HEK293 (cell line): ENCODE data around the gene KLHL28.

Experiments
- CTCF ChIA-PET: fragments of 350-600 bp; formaldehyde crosslinking; extraction: SDS; loops from one replicate; lab custom pipeline; 2021; ENCODE audit warnings: antibody characterized with exemption; lab: Yijun Ruan, JAX
- POLR2A ChIA-PET: fragments of 300-600 bp; formaldehyde crosslinking; extraction: SDS; loops from one replicate; lab custom pipeline; 2020; ENCODE audit warnings: antibody characterized with exemption, inconsistent platforms; lab: Yijun Ruan, JAX
- H3K27ac ChIP-seq: fragments of 200-500 bp; sonication (Bioruptor generic); 2 replicates; pipeline ENCODE4 v1.5.1; 2014; ENCODE audit warnings: low read depth, low read length, control low read depth, inconsistent platforms; ENCODE audit errors: extremely low read depth
- H3K36me3 ChIP-seq, 2 experiments: fragments of 200-500 bp in 1 of 2; sonication (Bioruptor generic) in 1 of 2; 1 replicate in 1 of 2; 2 replicates in 1 of 2; pipeline ENCODE4 v1.5.1; 2014 to 2017; ENCODE audit warnings: inconsistent platforms in 2 of 2, low read length in 2 of 2; ENCODE audit not compliant: control insufficient read depth in 2 of 2, insufficient read depth in 1 of 2
- H3K4me1 ChIP-seq: fragments of 200-500 bp; sonication (Bioruptor generic); 2 replicates; pipeline ENCODE4 v1.5.1; 2014; ENCODE audit warnings: mild to moderate bottlenecking, low read length, inconsistent platforms; ENCODE audit not compliant: control insufficient read depth, insufficient read depth
- H3K4me3 ChIP-seq: 2 replicates; pipeline ENCODE4 v1.5.1; 2011; ENCODE audit warnings: low read depth, mild to moderate bottlenecking, control low read depth, low read length, moderate library complexity
- H3K9me3 ChIP-seq: fragments of 200-500 bp; sonication (Bioruptor generic); 2 replicates; pipeline ENCODE4 v1.5.1; 2014; ENCODE audit warnings: low read depth, low read length, inconsistent platforms; ENCODE audit not compliant: control insufficient read depth, insufficient read depth
- CTCF ChIP-seq: fragments of 450-650 bp; formaldehyde crosslinking; IDR thresholded peaks from 2 replicates; pipeline ENCODE4 v1.5.1; 2016; ENCODE audit warnings: missing biosample characterization, missing genetic modification characterization
- FEZF1 ChIP-seq: fragments of 450-650 bp; formaldehyde crosslinking; IDR thresholded peaks from 2 replicates; pipeline ENCODE4 v1.5.1; 2016; ENCODE audit warnings: missing biosample characterization, missing genetic modification characterization
- SCRT2 ChIP-seq: fragments of 450-650 bp; formaldehyde crosslinking; IDR thresholded peaks from 2 replicates; pipeline ENCODE4 v1.5.1; 2016; ENCODE audit warnings: missing biosample characterization, missing genetic modification characterization
- ZFHX2 ChIP-seq: fragments of 450-650 bp; formaldehyde crosslinking; conservative IDR thresholded peaks from 2 replicates; pipeline ENCODE4 v1.5.1; 2016; ENCODE audit warnings: missing biosample characterization, missing genetic modification characterization
- ZNF133 ChIP-seq: fragments of 450-650 bp; formaldehyde crosslinking; IDR thresholded peaks from 2 replicates; pipeline ENCODE4 v1.5.1; 2016; ENCODE audit warnings: missing biosample characterization, missing genetic modification characterization
- ZNF140 ChIP-seq: fragments of 450-650 bp; formaldehyde crosslinking; IDR thresholded peaks from 2 replicates; pipeline ENCODE4 v1.5.1; 2016; ENCODE audit warnings: missing biosample characterization, missing genetic modification characterization
- ZNF214 ChIP-seq: fragments of 450-650 bp; formaldehyde crosslinking; IDR thresholded peaks from 2 replicates; pipeline ENCODE4 v1.5.1; 2017; ENCODE audit warnings: missing biosample characterization, mild to moderate bottlenecking, missing genetic modification characterization, borderline replicate concordance
- ZNF266 ChIP-seq: fragments of 450-650 bp; formaldehyde crosslinking; IDR thresholded peaks from 2 replicates; pipeline ENCODE4 v1.5.1; 2016; ENCODE audit warnings: missing biosample characterization, missing genetic modification characterization, low read depth
- ZNF280C ChIP-seq: fragments of 450-650 bp; formaldehyde crosslinking; IDR thresholded peaks from 2 replicates; pipeline ENCODE4 v1.5.1; 2016; ENCODE audit warnings: missing biosample characterization, missing genetic modification characterization
- ZNF324 ChIP-seq: fragments of 450-650 bp; formaldehyde crosslinking; IDR thresholded peaks from 2 replicates; pipeline ENCODE4 v1.5.1; 2016; ENCODE audit warnings: missing biosample characterization, missing genetic modification characterization
- ZNF335 ChIP-seq: fragments of 450-650 bp; formaldehyde crosslinking; conservative IDR thresholded peaks from 2 replicates; pipeline ENCODE4 v1.5.1; 2016; ENCODE audit warnings: missing biosample characterization, missing genetic modification characterization
- ZNF423 ChIP-seq: fragments of 450-650 bp; formaldehyde crosslinking; IDR thresholded peaks from 2 replicates; pipeline ENCODE4 v1.5.1; 2016; ENCODE audit warnings: missing biosample characterization, missing genetic modification characterization
- ZNF433 ChIP-seq: fragments of 450-650 bp; formaldehyde crosslinking; IDR thresholded peaks from 2 replicates; pipeline ENCODE4 v1.5.1; 2016; ENCODE audit warnings: missing biosample characterization, missing genetic modification characterization, low read depth
- ZNF48 ChIP-seq: fragments of 450-650 bp; formaldehyde crosslinking; IDR thresholded peaks from 2 replicates; pipeline ENCODE4 v1.5.1; 2016; ENCODE audit warnings: missing biosample characterization, missing genetic modification characterization
- ZNF518A ChIP-seq: fragments of 450-650 bp; formaldehyde crosslinking; conservative IDR thresholded peaks from 2 replicates; pipeline ENCODE4 v1.5.1; 2016; ENCODE audit warnings: low read depth, missing biosample characterization, missing genetic modification characterization
- ZNF600 ChIP-seq: fragments of 450-650 bp; formaldehyde crosslinking; IDR thresholded peaks from 2 replicates; pipeline ENCODE4 v1.5.1; 2016; ENCODE audit warnings: missing biosample characterization, missing genetic modification characterization
- ZNF610 ChIP-seq: fragments of 450-650 bp; formaldehyde crosslinking; IDR thresholded peaks from 2 replicates; pipeline ENCODE4 v1.5.1; 2016; ENCODE audit warnings: missing biosample characterization, missing genetic modification characterization, borderline replicate concordance
- ZNF660 ChIP-seq: fragments of 450-650 bp; IDR thresholded peaks from 2 replicates; pipeline ENCODE4 v1.5.1; 2018; ENCODE audit warnings: missing biosample characterization, mild to moderate bottlenecking, missing genetic modification characterization
- ZXDB ChIP-seq: fragments of 450-650 bp; formaldehyde crosslinking; IDR thresholded peaks from 2 replicates; pipeline ENCODE4 v1.5.1; 2016; ENCODE audit warnings: missing biosample characterization, missing genetic modification characterization
- TF ChIP-seq, protein P1 (sequence below): fragments of 450-650 bp; formaldehyde crosslinking; IDR thresholded peaks from 2 replicates; pipeline ENCODE4 v1.5.1; 2017; ENCODE audit warnings: missing biosample characterization, missing genetic modification characterization
- TF ChIP-seq, protein P2 (sequence below): fragments of 450-650 bp; formaldehyde crosslinking; IDR thresholded peaks from 2 replicates; pipeline ENCODE4 v1.5.1; 2017; ENCODE audit warnings: missing biosample characterization, missing genetic modification characterization

KLHL28 gene

GRCh38 chr14:44963044-44963528 is 1.3 kb upstream of the KLHL28 start:
- Histone ChIP-seq H3K9me3 (no peaks in the 10 kb centered on the region), H3K4me3 (peak overlapping the region; percentile 81), H3K27ac (peak overlapping the region; percentile 79), H3K36me3 (no peaks in the 10 kb centered on the region), H3K4me1 (peaks cover 21% of the 10 kb centered on the region)
- ChIA-PET CTCF (interaction anchor here (0.6 to 1.1 kb wide), 5 partner anchors 50 to 306 kb away, joined by 3 to 4 read pairs (median 3); no protein-coding TSS in a partner anchor), POLR2A (interaction anchor here (1.7 to 3.0 kb wide), 4 partner anchors 16 to 172 kb away, joined by 6 to 23 read pairs (median 18); partner anchors contain the start of genes FANCM and FKBP3)
- TF ChIP-seq SCRT2 (tag by site-specific recombination) (peak; percentile 91), ZNF266 (tag by site-specific recombination) (no peak), ZNF280C (tag by site-specific recombination) (no peak), ZNF423 (no peak)

DNA sequence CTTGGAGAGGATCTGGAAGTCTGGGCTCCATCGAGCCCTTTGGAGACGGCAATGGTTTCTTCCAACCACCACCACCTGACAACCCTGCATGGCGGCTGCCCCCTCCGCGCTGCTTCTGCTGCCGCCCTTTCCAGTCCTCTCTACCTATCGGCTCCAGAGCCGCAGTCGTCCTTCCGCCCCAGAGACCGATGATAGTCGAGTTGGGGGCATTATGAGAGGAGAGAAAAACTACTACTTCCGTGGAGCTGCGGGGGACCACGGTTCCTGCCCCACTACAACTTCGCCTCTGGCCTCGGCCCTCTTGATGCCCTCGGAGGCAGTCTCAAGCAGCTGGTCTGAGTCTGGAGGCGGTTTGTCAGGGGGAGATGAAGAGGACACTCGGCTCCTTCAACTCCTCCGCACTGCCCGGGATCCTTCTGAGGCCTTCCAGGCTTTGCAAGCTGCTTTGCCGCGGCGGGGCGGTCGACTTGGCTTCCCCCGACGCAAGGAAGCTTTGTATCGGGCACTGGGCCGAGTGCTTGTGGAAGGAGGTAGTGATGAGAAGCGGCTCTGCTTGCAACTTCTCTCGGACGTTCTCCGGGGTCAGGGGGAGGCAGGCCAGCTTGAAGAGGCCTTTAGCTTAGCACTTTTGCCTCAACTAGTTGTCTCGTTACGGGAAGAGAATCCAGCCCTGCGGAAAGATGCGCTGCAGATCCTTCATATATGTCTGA is 742 bp upstream of the KLHL28 start:
- Histone ChIP-seq H3K4me3 (peak overlapping the region; percentile 81), H3K4me1 (peaks cover 26% of the 10 kb centered on the region), H3K36me3 (no peaks in the 10 kb centered on the region), H3K27ac (peak overlapping the region; percentile 79), H3K9me3 (no peaks in the 10 kb centered on the region)
- CTCF ChIA-PET: interaction anchor here (0.9 to 1.1 kb wide), 3 partner anchors 51 to 307 kb away, joined by 3 to 4 read pairs (median 3); no protein-coding TSS in a partner anchor
- POLR2A ChIA-PET: interaction anchor here (1.0 to 3.0 kb wide), 8 partner anchors 15 to 290 kb away, joined by 3 to 23 read pairs (median 10); partner anchors contain the start of genes FANCM, FKBP3 and MIS18BP1
- TF ChIP-seq ZNF610 (tag by site-specific recombination): 0 out of 2 replicates have a peak, but pooled peaks have one; percentile 61
- no peak for TF ChIP-seq ZNF140 (tag by site-specific recombination)
- TF ChIP-seq ZNF335 (tag by site-specific recombination): peak; percentile 66
- no peak for TF ChIP-seq ZNF518A (tag by site-specific recombination)
- 0 out of 2 replicates have a peak, but pooled peaks have one; percentile 21 for TF ChIP-seq ZFHX2
- TF ChIP-seq ZXDB (tag by site-specific recombination): peak; percentile 11
- TF ChIP-seq, protein P1, sequence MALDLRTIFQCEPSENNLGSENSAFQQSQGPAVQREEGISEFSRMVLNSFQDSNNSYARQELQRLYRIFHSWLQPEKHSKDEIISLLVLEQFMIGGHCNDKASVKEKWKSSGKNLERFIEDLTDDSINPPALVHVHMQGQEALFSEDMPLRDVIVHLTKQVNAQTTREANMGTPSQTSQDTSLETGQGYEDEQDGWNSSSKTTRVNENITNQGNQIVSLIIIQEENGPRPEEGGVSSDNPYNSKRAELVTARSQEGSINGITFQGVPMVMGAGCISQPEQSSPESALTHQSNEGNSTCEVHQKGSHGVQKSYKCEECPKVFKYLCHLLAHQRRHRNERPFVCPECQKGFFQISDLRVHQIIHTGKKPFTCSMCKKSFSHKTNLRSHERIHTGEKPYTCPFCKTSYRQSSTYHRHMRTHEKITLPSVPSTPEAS (tag by site-specific recombination): no peak
- TF ChIP-seq, protein P2, sequence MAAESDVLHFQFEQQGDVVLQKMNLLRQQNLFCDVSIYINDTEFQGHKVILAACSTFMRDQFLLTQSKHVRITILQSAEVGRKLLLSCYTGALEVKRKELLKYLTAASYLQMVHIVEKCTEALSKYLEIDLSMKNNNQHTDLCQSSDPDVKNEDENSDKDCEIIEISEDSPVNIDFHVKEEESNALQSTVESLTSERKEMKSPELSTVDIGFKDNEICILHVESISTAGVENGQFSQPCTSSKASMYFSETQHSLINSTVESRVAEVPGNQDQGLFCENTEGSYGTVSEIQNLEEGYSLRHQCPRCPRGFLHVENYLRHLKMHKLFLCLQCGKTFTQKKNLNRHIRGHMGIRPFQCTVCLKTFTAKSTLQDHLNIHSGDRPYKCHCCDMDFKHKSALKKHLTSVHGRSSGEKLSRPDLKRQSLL: peak; percentile 53; the same call in 1 of the 2 replicates
- 0 out of 2 replicates have a peak, but pooled peaks have one; percentile 32 for TF ChIP-seq ZNF660 (tag by site-specific recombination)
- TF ChIP-seq ZNF600 (tag by site-specific recombination): 0 out of 2 replicates have a peak, but pooled peaks have one; percentile 5
- no peak for TF ChIP-seq ZNF48
- no peak for TF ChIP-seq CTCF (tag by site-specific recombination)
- TF ChIP-seq ZNF214 (tag by site-specific recombination): no peak
- no peak for TF ChIP-seq ZNF133
- no peak for TF ChIP-seq ZNF433 (tag by site-specific recombination)
- peak; percentile 40 for TF ChIP-seq FEZF1 (tag by site-specific recombination)
- TF ChIP-seq ZNF324 (tag by site-specific recombination): 0 out of 2 replicates have a peak, but pooled peaks have one; percentile 59
